WI38 (cell line): ENCODE measurements around the gene AHDC1.

Experiments
- H3K4me3 ChIP-seq: 2 replicates; pipeline ENCODE4 v1.5.1; 2011; ENCODE audit warnings: low read depth, mild to moderate bottlenecking, control low read depth, low read length
- TF ChIP-seq, protein P1 (sequence below): IDR thresholded peaks from 2 replicates; pipeline ENCODE4 v1.5.1; 2012; ENCODE audit warnings: low read depth, mild to moderate bottlenecking, control low read depth, low read length

Gene AHDC1

DNA sequence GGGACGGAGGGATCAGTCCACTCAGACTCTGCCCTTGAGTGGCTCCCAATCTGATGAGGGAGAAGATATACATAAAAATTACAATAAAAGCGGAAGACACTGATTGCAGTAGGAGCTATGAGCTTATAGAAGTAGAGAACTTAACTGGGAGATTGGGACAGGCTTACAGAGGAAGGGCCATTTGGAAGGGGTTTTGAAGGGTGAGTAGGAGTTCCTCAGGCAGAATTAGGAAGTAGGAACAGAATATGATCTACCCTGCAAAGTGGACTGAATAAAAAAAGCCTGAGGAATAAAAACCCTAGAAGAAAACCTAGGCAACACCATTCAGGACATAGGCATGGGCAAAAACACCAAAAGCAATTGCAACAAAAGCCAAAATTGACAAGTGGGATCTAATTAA lies 104.8 kb downstream of the AHDC1 start:
- no peak overlapping the region for H3K4me3 ChIP-seq
- TF ChIP-seq, protein P1, sequence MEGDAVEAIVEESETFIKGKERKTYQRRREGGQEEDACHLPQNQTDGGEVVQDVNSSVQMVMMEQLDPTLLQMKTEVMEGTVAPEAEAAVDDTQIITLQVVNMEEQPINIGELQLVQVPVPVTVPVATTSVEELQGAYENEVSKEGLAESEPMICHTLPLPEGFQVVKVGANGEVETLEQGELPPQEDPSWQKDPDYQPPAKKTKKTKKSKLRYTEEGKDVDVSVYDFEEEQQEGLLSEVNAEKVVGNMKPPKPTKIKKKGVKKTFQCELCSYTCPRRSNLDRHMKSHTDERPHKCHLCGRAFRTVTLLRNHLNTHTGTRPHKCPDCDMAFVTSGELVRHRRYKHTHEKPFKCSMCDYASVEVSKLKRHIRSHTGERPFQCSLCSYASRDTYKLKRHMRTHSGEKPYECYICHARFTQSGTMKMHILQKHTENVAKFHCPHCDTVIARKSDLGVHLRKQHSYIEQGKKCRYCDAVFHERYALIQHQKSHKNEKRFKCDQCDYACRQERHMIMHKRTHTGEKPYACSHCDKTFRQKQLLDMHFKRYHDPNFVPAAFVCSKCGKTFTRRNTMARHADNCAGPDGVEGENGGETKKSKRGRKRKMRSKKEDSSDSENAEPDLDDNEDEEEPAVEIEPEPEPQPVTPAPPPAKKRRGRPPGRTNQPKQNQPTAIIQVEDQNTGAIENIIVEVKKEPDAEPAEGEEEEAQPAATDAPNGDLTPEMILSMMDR, result no peak

DNA sequence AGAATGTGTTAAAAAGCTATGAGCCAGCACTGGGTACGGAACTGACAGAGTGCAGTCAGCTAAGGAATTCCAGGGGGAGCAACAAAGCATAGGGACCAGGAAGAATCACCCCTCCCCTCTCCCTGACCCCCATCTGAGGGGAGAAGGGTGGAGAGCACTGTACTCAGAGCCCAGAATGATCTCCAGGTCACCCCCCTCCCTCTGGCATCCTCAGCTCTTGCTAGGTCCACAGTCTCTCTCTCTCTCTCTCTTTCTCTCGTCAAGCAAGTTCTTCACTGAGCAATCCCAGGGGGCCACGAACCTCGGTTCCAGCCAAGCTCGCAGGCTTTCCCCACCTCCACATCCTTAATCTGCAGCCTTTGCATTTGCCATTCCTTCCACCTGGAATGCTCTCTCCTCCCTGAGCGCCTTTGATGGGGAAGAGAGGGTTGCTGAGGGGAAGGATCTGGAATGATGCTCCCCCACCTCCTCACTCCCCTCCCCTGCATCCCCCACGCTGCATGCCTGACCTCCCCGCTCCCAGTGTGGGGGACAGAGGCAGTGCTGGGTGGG lies 107.3 kb downstream of the AHDC1 start:
- no peak overlapping the region for H3K4me3 ChIP-seq
- TF ChIP-seq, protein P1, result no peak

DNA sequence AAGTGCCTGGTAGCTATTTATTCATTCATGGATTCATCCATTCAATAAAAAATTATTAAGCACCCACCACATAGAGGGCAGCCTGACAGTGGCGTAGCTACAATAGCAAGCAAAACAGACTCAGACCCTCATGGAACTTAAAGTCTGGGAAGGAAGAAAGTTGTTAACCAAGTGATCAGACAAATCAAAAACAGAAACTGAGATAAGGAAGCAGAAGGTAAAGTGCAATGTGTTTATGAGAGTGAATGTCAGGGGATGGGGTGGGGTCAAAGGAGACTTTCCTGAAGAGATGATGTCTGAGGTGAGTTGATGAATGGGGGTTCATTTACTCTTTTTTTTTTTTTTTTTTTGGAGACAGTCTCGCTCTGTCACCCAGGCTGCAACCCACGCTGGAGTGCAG lies 111.1 kb downstream of the AHDC1 start:
- TF ChIP-seq, protein P1, result no peak
- no peak overlapping the region for H3K4me3 ChIP-seq

DNA sequence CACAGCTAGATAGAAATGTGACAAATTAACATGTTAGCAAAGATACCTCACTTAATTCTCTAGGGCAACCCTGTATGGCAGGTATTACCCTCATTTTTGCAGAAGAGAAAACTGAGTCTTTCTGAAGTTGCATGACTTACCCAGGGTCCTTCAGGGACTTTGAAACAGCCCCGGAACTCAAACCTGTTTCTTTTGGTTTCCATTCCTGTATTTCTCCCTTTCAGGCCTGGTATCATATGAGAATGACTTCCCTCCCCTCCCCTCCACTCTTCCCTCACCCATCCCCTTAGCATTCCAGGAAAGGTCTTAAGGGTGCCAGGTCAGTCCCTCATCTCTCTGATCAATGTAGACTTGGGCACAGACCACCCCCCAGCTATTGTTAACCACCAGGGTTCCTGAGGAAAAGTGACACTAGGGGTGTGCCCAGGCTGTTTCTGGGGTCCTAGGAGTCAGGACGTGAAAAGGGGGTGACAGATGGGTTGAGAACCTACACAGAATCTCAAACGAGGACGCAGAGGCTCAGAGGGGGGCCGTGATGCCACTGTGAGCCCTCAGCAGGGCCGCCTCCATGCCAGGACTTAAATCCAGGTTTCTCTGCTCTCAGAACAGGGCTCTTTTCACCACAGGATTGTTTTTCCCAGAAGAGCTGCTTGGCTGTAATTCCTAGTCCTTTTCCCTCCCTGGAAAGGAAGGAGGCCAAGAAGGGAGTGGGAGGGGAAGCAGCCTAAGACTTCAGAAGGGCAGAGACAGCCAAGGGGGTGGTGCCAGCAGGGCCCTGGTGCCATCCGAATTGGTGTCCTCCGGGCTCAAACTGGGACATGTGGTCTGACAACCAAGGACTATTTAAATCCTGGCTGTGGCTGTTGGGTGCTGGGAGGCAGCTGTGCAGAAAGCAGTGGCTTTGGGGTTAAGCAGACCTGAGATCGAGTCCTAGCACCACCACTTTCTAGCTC lies 111.9 kb downstream of the AHDC1 start:
- TF ChIP-seq, protein P1, result no peak
- no peak overlapping the region for H3K4me3 ChIP-seq

DNA sequence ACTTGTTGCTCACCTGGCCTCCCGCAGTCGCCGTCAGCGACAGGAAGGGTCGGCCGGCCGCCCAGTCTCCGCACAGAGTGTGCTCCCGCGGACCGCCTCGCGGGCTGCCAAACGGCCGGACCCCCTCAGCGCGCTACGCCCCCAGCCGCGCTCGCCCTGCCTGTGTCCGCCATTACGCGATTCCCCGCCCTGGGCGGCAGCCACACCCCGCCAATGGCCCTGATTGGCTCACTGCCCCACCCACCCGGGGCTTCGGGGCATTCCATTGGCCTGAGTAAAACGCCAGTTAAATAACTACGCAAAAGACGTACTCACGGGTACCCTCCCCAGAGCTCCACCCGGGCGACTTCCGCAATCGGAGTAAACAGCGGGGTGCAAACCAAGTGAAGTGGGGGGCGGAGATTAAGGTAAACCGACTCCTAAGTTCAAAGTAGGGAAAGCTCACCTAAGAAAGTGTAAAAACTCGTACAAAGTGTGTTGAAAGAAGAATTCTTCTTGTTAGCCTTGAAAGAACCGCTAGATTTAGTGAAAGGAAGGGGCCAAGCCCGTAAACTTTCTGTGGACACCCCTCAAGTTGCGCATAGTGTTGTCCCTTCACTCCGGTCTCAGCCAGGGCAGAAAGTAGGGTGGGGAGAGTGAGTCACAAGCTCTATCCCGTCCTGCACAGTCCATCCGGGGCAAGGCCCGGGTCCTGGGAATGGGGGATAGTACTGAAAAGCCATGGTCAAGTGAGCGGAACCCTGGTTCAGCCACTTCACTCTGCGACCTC lies 113.8 kb downstream of the AHDC1 start, which contains the start of gene WASF2:
Gene WASF2, minus strand, starts transcription at position 195 of the 769 bp plus-strand sequence. CDS start 61,277 bp downstream, outside the sequence.
- peak within 1 kb of the TSS; percentile 74 for H3K4me3 ChIP-seq
- TF ChIP-seq, protein P1, result no peak

DNA sequence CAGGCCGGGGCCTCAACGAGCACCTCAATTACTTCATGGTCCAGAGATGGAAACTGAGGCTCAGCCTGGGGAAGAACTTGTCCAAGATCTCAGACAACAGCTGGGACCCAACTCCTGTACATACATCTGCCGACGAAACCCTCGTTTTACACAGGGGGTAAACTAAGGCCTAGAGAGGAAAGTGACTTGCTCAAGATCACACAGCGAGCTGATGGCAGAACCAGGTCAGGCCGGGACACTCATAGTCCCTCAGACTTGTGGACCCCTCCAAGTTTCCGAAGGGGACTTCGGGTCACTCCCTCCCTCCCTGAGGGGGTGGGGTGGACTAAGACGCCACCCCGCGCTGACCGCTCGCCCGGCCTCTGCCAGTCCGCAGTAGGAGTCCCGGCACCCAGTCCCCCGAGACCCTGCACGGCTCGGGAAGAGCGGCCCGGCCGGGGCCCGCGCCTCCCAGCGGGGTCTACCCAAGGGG lies 114.4 kb downstream of the AHDC1 start:
- H3K4me3 ChIP-seq, result peak overlapping the region; percentile 74
- TF ChIP-seq, protein P1, result no peak
